Measurements from ENCODE around the gene ABCC3.
"Not testable (repeated sequence)": the region's sequence is repeated elsewhere in the genome, so short reads cannot be mapped to it uniquely, and the experiment has no call there.

ABCC3 gene

DNA sequence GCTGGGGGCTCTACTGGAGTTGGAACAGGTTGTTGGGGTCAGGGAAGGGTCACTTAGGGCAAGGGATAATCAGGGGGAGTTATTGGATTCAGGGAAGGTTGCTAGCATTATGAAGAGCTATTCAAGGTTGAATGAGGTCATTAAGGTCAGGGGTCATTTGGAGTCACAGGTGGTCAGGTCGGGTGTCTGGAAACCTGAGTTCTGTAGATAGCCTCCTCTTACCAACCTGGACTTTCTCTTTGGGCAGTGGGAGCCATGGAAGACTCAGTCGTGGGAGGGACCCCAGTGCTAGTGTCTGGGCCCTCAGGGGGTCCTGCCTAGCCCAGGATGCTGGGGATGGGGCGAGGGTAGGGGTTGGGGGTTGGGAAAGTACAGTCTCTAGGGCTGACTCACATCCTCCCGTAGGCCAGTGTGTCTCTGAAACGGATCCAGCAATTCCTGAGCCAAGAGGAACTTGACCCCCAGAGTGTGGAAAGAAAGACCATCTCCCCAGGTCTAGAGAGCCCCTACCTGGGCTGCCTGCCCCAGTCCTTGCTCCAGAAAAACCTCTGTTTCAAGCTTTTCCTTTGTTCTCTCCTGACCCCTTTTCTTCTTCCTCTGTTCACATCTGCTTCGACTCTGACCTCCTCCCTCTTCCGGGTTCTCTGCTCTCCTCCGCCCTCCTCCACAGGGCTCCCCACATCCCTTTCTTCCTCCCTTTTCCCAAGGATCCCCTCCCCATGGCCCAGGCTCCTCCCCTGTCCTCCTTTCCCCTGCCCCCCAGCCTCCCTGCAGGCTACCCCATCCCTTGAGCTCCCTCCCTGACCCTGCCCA lies 33.5 kb downstream of the ABCC3 start:
- peak; percentile 17 for DNase-seq

GRCh38 chr17:50668838-50669581 lies 34.3 kb downstream of the ABCC3 start:
- DNase-seq: no peak

DNA sequence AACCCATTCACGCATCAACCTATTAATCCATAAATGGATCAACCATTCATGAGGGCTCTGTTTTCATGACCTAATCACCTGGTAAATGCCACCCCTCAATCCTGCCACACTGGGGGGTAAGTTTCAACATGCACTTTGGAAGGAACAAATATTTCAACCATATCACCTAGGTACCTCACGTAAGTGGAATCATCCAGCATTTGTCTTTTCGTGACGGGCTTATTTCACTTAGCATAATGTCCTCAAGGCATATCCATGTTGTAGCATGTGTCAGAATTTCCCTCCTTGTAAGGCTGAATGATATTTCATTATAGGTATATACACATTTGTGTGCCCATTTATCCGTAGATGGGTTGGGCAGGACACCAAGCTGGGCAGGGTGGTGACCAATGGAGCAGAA lies 37.4 kb downstream of the ABCC3 start:
- no peak for DNase-seq

- no peak for DNase-seq
Observed at GRCh38 chr17:50672831-50673551, 38.3 kb downstream of the ABCC3 start.

DNA sequence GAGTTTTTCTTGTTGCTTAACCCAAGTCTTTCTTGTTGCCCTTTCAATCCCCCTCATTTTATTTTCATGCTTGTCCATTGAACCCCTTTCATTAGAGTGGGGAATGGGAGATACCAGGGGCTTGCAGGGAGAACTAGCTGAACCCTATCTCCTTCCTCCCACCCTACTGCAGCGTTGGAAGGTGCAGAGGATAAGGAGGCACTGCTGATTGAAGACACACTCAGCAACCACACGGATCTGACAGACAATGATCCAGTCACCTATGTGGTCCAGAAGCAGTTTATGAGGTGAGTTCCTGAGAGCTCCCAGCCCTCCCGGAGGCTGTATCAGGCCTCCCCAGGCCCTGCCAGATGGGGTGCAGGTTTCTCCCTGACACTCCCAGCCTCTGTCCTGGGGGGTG lies 40.5 kb downstream of the ABCC3 start:
- DNase-seq: no peak

DNA sequence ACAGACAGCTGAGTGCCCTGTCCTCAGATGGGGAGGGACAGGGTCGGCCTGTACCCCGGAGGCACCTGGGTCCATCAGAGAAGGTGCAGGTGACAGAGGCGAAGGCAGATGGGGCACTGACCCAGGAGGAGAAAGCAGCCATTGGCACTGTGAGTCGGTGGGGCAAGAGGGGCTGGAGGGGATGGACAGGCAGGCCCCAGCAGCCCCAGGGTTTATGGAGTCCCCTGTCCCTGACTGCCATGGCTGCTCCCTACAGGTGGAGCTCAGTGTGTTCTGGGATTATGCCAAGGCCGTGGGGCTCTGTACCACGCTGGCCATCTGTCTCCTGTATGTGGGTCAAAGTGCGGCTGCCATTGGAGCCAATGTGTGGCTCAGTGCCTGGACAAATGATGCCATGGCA lies 40.9 kb downstream of the ABCC3 start:
- no peak for DNase-seq

- DNase-seq: no peak
Observed at GRCh38 chr17:50676065-50676975, 41.6 kb downstream of the ABCC3 start.

DNA sequence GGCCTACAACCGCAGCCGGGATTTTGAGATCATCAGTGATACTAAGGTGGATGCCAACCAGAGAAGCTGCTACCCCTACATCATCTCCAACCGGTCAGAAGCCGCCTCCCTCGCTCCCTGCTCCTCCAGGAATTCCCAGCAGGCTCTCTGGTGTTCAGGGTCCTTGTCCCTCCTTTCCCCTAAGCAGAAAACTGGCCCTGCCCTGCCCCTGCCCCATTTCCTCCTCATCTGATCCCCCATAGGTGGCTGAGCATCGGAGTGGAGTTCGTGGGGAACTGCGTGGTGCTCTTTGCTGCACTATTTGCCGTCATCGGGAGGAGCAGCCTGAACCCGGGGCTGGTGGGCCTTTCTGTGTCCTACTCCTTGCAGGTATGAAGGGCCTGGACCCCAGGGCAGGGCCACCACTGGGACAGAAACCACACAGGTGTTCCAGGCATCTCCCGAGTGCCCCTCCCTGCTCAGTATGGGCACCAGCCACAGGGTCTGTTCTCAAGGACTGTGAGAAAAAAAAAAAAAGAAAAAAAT lies 43.2 kb downstream of the ABCC3 start:
- no peak for DNase-seq

GRCh38 chr17:50679008-50679544 lies 44.4 kb downstream of the ABCC3 start:
- DNase-seq: no peak

- DNase-seq: no peak
Observed at GRCh38 chr17:50680126-50680525, 45.4 kb downstream of the ABCC3 start.

DNA sequence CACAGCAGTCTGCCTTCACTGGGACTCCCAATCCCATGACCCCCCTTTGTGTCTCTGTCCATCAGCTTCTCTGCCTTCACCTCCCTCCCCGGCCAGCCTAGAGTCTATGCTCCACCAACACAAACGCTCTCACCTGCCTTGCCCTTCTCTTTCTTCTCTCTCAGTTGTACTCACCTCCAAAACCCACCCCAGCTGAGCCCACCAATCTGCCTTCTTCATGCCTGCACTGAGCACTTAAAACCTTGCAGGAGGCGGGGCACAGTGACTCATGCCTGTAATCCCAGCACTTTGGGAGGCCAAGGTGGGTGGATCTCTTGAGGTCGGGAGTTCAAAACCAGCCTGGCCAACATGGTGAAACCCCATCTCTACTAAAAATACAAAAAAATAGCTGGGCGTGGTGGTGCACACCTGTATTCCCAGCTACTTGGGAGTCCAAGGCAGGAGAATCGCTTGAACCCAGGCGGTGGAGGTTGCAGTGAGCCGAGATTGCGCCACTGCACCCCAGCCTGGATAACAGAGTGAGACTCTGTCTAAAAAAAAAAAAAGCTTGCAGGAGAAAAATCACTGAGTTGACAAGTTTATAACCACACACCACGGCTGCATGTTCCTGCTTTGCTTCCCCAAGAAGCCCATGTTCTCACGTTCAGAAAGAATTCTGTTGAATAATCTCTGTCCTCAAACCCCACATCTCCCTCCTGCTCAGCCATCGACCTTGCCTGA lies 46.0 kb downstream of the ABCC3 start:
- not testable (repeated sequence) for DNase-seq

DNA sequence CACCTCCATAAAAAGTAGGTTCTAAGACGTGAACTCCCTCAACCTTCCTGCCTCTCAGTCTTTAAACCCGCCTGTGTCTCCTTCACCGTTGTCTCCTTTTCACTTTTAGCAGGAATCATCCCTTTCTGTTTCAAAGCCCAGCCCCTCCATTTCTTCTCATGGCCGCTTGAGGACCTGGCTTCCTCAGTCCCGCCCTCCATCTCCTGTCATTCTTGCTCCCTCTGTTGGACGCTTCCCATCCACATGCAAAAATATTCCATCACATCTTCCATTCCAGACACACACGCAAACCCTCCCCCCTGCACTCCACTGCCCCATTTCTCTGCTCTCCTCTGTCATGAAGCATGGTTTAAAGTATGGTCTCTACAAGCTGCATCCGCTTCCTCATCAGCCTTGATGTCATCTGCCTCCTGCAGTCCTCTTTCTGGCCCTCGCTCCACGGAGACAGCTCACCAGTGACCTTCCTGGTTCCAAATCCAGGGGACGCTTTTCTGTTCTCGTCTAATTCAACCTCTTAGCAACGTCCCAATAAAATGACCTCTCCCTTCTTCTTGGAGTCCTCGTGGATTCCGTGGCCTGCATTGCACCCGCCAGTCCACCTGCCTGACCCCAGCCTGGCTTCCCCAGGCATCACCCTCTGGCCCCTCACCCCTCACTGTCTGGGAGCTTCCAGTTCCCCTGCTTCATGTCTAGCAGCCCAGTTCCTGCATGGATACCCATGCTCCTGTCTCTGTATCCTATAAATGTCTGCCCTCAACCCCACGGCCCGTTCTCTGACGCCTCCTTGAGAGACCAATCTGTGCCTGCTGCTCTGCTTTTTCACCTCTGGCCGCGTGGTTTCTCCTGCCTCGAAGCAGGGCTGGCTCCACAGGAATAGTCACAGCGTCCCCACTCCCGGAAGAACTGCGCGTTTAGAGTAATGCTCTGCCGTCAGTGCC lies 46.9 kb downstream of the ABCC3 start:
- DNase-seq: peak; percentile 61

DNA sequence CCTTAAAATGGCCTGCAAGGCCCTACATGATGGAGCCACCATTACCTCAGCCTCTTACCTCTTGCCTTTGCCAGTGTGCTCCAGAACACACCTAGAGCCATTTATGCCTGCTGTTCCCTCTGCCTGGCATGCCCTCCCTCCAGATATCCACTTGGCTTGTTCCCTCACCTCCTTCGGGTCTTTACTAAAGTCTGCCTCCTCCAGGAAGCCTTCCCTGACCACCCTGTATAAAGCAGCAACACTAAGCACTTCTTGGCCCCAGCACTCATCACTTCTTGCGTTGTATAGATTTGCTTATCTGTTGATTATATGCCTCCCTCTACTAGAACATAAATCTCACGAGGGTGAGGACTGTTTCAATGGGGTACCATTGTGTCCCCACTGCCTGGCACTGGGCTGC lies 47.8 kb downstream of the ABCC3 start:
- no peak for DNase-seq

GRCh38 chr17:50682938-50683337 lies 48.3 kb downstream of the ABCC3 start:
- no peak for DNase-seq

GRCh38 chr17:50683434-50684287 lies 49.0 kb downstream of the ABCC3 start:
- no peak for DNase-seq

DNA sequence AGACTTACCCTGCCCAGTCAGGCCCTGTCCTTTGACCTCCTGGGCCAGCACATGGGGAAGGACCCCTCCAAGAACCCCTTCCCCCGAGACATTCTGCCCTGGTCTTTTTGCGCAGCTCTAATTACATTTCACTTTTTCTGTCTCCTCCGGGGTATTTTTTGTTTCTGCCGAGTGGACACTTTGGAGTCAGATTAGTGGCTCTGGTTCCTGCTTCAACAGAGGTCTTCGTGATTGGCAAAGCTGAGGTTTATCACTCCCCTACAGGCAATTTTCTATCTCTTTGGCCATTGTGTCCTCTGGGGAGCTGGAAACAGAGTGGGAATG lies 49.6 kb downstream of the ABCC3 start:
- no peak for DNase-seq

GRCh38 chr17:50684612-50685333 lies 50.1 kb downstream of the ABCC3 start:
- DNase-seq: no peak

DNA sequence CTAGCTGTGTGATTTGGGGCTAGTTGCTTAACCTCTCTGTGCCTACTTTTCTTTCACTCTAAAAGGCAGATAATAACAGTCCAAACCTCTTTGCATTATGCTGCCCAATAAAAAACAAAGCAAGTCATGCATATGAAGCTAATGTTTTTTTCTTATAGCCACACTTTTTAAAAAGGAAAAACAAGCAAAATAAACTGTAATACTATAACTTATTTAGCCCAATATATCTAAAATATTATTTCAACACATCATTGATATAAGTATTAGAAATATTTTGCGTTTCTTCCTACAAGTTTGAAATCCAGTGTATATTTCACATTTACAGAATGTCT lies 50.6 kb downstream of the ABCC3 start:
- DNase-seq: no peak

Data from kidney glomerular epithelial cell (primary cell).